Stimulated activated CD4-positive, alpha-beta T cell treated with anti-CD3 and anti-CD28 coated beads, Interleukin-4, amount 100 ng/mL, for 1 hour (primary cell): ENCODE data around the gene ARSJ.

Experiments
- DNase-seq: peaks from one replicate; pipeline ENCODE4 v3.0.0-alpha.2; 2020

The ARSJ gene

GRCh38 chr4:113888006-113888405, 91.4 kb downstream of the ARSJ start:
- no peak for DNase-seq

- no peak for DNase-seq
Observed at GRCh38 chr4:113885291-113885690, 94.2 kb downstream of the ARSJ start.

- no peak for DNase-seq
Observed at GRCh38 chr4:113884655-113885054, 94.8 kb downstream of the ARSJ start.

- no peak for DNase-seq
Observed at GRCh38 chr4:113882668-113883067, 96.8 kb downstream of the ARSJ start.

DNA sequence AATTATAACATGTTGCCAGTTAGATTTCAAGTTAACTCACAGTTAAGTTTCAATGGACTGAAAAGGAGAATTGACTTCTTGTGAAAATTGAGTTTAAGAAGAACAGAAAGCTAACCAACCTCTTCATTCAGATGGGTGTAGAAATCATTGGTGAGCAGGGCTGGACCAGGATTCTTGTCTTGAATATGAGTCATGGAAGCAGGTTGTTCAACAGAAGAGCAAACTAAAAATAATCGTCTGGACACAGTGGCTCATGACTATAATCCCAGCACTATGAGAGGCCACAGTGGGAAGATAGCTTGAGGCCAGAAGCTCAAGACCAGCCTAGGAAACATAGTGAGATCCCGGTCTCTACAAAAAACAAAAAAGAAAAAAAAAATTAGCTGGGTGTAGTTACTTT, 98.2 kb downstream of the ARSJ start:
- no peak for DNase-seq

DNA sequence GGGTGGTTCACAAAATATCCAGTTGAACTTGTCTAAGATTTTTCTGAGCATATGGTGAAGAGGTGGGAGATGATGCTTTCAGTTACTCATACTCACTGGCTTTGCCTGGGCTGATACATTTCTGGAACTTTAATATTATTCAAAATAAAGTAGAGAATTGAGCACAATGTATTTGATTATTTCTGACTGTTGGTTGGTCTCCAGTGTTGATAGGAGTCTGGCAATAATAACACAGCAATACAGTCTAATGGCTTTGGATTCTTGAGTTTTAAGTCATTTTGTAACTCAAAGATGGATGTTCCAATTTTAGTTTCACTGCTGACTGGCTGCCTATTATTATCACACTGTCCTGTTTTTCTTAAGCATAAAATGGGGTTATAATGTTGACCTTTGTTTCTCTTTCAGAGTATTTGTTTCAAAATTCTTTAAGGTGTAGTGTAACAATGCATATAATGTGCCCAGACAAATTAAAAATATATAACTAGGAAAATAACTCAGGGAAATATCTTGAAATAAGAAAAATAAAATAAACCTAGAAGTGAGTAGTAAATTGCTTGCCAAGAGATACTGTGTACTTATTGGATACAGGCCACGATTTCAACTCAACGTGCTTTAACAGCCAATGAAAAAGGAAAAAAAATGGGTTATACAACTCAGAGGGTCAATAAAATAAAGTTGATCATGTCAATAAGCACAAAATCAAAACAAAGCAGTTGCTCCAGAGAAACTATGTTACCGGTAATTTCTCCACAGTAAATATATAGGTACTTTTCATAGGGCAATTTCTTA, 99.0 kb downstream of the ARSJ start:
- no peak for DNase-seq

DNA sequence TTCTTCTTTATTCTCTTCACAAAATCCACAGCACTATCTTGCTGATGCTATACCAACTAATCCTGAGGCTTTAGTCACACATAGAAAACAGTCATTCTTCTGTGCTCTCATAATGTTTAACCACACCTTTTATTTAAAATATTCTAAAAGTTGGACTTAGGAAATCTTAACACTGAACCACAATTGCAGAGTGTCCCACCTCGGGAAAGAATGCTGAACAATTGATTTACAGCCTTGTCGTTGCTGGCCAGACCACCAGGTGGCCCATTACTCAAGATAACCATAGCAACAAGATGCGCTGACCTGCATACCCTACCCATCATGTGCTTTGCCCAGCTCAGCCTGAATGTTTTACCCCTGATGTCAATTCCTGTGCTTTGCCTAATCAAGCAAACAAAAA, 100.8 kb downstream of the ARSJ start:
- DNase-seq: no peak

- no peak for DNase-seq
Observed at GRCh38 chr4:113874480-113874879, 105.0 kb downstream of the ARSJ start.

DNA sequence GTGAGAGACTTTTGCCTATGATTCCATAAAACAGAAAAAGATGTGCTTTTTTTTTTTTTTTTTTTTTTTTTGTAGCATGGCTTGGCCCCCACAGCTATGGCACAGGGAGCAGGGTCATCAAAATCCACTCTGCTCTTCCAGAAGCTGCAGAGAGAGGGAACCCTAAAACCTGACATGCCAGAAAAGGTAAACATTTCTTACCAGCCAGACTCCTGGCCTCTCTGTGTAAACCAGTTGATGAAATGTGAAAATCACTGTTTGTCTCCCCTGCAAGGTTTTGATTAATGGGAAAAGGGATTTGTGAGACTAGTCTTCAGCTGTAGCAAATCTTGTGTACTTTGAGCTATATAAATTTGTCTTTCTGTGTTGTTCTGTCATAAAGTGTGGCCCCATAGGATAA, 105.9 kb downstream of the ARSJ start:
- DNase-seq: no peak

DNA sequence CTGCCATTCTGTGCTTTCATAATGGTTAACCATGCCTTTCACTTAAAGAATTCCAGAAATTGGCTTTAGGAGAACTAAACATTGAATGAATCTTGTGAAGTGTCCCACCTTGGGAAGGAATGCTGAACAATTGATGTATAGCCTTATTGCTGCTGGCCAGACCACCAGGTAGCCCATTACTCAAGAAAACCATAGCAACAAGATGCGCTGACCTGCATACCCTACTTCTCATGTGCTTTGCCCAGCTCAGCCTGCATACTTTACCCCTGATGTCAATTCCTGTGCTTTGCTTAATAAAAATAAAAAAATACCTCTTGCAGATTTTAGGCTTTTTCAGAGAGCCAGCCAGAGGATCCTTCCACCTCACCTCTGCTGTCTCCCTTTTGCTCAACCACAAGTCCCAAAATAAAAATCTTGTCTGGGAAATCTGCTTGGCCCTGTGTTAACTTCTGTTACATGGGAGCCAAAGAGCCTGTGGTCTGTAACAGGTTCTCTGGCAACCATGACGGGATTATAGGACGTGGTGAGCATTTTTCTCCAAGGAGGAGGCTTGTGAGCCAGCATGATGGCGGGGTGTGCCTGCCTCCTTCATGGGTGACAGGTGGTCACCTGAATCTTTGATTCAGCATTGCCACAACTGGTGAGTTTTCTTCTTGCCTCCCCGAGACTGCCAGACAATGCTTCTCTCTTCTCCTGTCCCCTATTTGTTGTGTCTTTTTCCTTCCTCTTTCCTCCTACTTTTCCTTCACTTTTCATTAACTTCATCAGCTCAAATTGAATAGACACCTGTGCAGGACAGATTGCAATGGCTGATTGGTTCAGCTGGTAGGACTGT, 106.8 kb downstream of the ARSJ start:
- DNase-seq: no peak

DNA sequence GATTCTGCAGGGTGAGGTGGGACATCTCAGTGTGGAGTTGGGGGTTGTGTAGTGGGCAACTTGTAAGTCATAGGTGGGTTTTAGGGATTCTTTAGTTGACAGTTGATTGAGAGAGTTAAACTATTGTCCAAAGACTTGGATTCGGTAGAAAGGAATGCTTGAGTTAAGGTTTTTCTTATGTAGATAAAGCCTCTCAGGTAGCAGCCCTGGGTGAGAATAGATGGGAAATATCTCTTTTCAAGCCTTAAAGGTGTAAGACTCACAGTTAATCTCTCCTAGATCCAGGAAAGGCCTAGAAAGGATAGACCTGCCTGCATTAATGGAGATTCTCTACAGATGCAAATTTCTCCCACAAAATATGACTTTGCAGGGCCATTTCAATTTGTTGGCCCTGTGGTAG, 108.4 kb downstream of the ARSJ start:
- no peak for DNase-seq

GRCh38 chr4:113869743-113870375, 109.6 kb downstream of the ARSJ start:
- DNase-seq: peak; percentile 62

DNA sequence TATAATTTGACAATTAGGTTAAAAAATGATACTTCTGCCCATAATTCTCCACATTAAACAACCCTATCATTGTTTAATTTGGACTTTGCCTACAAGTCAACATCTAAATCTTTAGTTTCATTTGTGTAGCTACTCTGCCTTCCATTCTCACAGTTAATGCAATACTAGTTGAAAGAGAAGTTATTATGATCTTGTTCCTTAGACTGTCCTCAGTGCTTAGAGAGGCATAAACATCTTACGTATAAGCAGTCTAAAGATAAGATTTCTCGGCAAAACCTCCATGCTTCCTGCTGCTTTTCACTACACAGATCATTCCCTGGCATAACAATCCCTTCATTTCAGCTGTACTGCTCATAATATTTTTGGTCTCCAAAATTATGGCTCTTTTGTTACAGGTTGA, 112.8 kb downstream of the ARSJ start:
- DNase-seq: no peak

- DNase-seq: no peak
Observed at GRCh38 chr4:113858924-113859323, 120.5 kb downstream of the ARSJ start.

- no peak for DNase-seq
Observed at GRCh38 chr4:113851816-113852215, 127.6 kb downstream of the ARSJ start.
